ENCODE measurements around the gene NBEA.

- TF ChIP-seq TCF7L2 (IDR thresholded peaks at IDR 0.05; ENCODE audit: low read depth, low read length) (no peak), POLR2AphosphoS5 (IDR thresholded peaks at IDR 0.05; ENCODE audit: low read depth, low read length) (no peak), CTCF (IDR thresholded peaks at IDR 0.05) (no peak), SIN3A (IDR thresholded peaks at IDR 0.05; ENCODE audit: borderline replicate concordance, insufficient read depth, low read depth, low read length) (no peak), REST (IDR thresholded peaks at IDR 0.05; ENCODE audit: insufficient read depth in 1 of 2, low read depth in 2 of 2, low read length in 1 of 2) (no peak)
Measured at GRCh38 chr13:35479038-35479492, 537.0 kb downstream of the NBEA start.
